Activated naive CD4-positive, alpha-beta T cell treated with anti-CD3 and anti-CD28 coated beads, Interleukin-2, amount 10 ng/mL, durations not matched to agents 5 hours and 36 hours (primary cell): ENCODE measurements around the gene RPL22. TPM values are rescaled to one million over a fixed set of nuclear protein-coding genes. Genes with fewer than 3 reads are reported as not detected.

Experiments
- total RNA-seq, 2 experiments: library from RNA; stranded (reverse); gene quantifications; one replicate each; pipeline ENCODE4 v1.2.3, GENCODE V29; 2021

Gene RPL22
- total RNA-seq = 100 to 1,000 TPM; 481 to 567 TPM

GRCh38 chr1:6199298-6200187, at the start of gene RPL22:
TSS of gene RPL22 (minus strand) at chr1:6199595. CDS start at chr1:6199573, 22 bp downstream.

DNA sequence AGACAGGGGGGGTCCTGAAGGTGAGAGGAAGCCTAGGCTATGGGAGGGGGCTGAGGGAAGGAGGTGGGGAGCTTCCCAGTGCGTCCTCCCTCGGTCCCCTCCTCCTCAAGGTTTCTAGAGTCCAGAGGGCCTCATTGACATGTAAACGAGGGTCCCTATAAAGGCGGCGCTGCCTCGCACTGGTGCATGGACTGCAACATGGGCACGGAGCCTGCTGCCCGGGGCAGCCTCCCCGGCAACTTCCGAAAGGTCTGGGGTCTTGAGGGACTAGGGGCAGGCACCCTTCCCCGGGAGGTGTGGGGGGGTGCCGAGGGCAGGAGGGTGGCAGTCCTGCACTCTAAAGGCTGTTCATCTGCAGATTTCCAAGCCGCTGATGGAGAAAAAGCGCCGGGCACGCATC, 44.6 kb upstream of the RPL22 start, which contains the start of gene HES3:
TSS of gene HES3 (plus strand) at position 187 of the 400 bp plus-strand sequence. CDS start at position 374, 187 bp downstream.

DNA sequence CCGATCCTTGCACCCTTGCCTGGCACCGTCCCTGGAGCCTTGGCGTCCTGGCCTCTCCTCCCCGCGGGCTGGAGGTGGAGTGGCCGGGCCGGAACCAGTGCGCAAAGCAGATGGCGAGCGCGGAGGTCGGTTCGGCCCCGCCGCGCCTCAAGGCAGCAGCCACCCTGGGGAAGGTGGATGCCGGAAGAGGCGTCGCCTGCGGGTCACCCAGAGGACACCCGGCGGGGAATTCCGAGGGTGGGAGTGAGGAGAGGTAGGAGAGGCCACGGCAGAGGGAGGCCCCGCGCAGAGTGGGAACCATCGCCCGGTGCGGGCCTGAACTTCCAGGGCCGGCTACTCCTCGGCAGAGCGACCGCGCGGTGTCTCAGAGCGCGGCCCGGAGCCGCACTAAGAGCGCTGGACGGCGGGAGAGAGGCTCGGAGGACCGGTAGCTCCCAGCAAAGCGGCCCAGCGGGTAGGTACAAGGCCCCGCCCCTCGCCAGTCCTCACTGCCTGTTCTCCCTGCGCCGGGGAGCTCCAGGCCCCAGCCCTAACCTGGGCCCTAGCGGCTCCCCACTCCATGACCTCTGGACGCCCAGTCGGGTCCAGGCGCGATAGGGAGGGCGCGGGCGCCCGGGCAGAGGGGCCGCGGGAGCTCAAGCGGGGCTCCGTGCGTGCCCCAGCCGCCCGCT, 6.6 kb upstream of the RPL22 start, which contains the start of gene RNF207:
TSS of gene RNF207 (plus strand) at position 271 of the 671 bp plus-strand sequence. CDS start 417 bp downstream, outside the sequence.

GRCh38 chr1:6180268-6180706, 19.1 kb downstream of the RPL22 start, which contains the start of gene CHD5:
TSS of gene CHD5 (minus strand) at chr1:6180321. CDS start at chr1:6180023, 298 bp downstream.

Other genes with a start within 250 kb of the RPL22 start
- 10 to 100 TPM; 16.8 to 19.8 TPM for gene NPHP4, start 207.2 kb downstream of the RPL22 start, total RNA-seq
- 100 to 1,000 TPM; 255 to 258 TPM for gene KCNAB2, start 153.7 kb downstream of the RPL22 start, total RNA-seq
- gene CHD5, start 19.3 kb downstream of the RPL22 start, total RNA-seq = under 1 TPM; 0.02 to 0.10 TPM
- gene RNF207, start 6.5 kb upstream of the RPL22 start, total RNA-seq = 1 to 10 TPM; 3.8 to 4.4 TPM
- 10 to 100 TPM; 35.9 to 39.0 TPM for gene ICMT, start 36.4 kb upstream of the RPL22 start, total RNA-seq
- gene HES3, start 44.6 kb upstream of the RPL22 start, total RNA-seq = not detected
- gene GPR153, start 61.5 kb upstream of the RPL22 start, total RNA-seq = 1 to 10 TPM; 1.2 TPM
- 10 to 100 TPM; 51.0 to 52.9 TPM for gene ACOT7, start 194.2 kb upstream of the RPL22 start, total RNA-seq
- under 1 TPM; 0.12 to 0.35 TPM for gene HES2, start 220.3 kb upstream of the RPL22 start, total RNA-seq
- 1 to 10 TPM; 1.2 to 1.4 TPM for gene ESPN, start 225.2 kb upstream of the RPL22 start, total RNA-seq